GM12878 (cell line): ENCODE measurements around the gene NME7.
"Not testable (repeated sequence)": the region's sequence is repeated elsewhere in the genome, so short reads cannot be mapped to it uniquely, and the experiment has no call there.

ENCODE experiments used
- EZH2 ChIP-seq: IDR thresholded peaks from 2 replicates; pipeline ENCODE4 v1.6.1; 2012; ENCODE audit warnings: low read depth, mild to moderate bottlenecking, control low read depth, inconsistent platforms, low read length, borderline replicate concordance; ENCODE audit not compliant: control insufficient read depth
- TF ChIP-seq, protein P1 (sequence below), 3 experiments: IDR thresholded peaks in 2 of 3; conservative IDR thresholded peaks in 1 of 3; 2 replicates each; pipeline ENCODE4 v1.5.1; 2011; ENCODE audit warnings: low read depth in 3 of 3, low read length in 3 of 3, mild to moderate bottlenecking in 3 of 3, control low read depth in 2 of 3, moderate library complexity in 2 of 3, inconsistent platforms in 1 of 3, mixed read lengths in 1 of 3; ENCODE audit not compliant: control insufficient read depth in 2 of 3, insufficient read depth in 1 of 3; ENCODE audit errors: extremely low read depth in 1 of 3

DNA sequence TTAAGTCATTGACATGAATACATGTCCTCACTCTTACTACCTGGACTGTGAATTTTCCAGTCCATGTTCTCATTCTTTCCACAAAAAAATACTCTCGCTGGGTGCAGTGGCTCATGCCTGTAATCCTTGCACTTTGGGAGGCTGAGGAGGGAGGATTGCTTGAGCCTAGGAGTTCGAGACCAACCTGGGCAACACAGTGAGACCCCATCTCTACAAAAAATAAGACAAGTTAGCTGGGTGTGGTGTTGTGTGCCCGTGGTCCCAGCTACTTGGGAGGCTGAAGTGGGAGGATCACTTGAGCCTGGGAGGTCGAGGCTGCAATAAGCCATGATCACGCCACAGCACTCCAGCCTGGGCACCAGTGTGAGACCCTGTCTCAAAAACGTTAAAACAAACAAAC, 242.0 kb downstream of the NME7 start:
- TF ChIP-seq, protein P1, sequence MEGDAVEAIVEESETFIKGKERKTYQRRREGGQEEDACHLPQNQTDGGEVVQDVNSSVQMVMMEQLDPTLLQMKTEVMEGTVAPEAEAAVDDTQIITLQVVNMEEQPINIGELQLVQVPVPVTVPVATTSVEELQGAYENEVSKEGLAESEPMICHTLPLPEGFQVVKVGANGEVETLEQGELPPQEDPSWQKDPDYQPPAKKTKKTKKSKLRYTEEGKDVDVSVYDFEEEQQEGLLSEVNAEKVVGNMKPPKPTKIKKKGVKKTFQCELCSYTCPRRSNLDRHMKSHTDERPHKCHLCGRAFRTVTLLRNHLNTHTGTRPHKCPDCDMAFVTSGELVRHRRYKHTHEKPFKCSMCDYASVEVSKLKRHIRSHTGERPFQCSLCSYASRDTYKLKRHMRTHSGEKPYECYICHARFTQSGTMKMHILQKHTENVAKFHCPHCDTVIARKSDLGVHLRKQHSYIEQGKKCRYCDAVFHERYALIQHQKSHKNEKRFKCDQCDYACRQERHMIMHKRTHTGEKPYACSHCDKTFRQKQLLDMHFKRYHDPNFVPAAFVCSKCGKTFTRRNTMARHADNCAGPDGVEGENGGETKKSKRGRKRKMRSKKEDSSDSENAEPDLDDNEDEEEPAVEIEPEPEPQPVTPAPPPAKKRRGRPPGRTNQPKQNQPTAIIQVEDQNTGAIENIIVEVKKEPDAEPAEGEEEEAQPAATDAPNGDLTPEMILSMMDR (IDR thresholded peaks at IDR 0.05 in 2 of 3, conservative IDR thresholded peaks at IDR 0.05 in 1 of 3; ENCODE audit: control insufficient read depth in 2 of 3, extremely low read depth in 1 of 3, insufficient read depth in 1 of 3, low read depth in 3 of 3, low read length in 3 of 3): not testable (repeated sequence)
- not testable (repeated sequence) for TF ChIP-seq EZH2
